Measurements from ENCODE around the gene CUEDC1.
A peak's percentile ranks its signal among the peaks of the same experiment; 100 is the strongest.
"Not testable (repeated sequence)": the region's sequence is repeated elsewhere in the genome, so short reads cannot be mapped to it uniquely, and the experiment has no call there.

CUEDC1 gene

GRCh38 chr17:57852092-57852954 lies 102.9 kb downstream of the CUEDC1 start:
- no peak for TF ChIP-seq CTCF (IDR thresholded peaks at IDR 0.05; ENCODE audit: insufficient read depth, low read length)
- H3K4me3 ChIP-seq (replicated peaks; ENCODE audit: insufficient read depth, low read length): no peak overlapping the region
- peak overlapping the region; percentile 85 for H3K27ac ChIP-seq (replicated peaks)
- no peaks in the 10 kb centered on the region for H3K27me3 ChIP-seq (ENCODE audit: insufficient read depth, poor library complexity, severe bottlenecking)
- peak; percentile 27 to 94 for DNase-seq (ENCODE audit: low read depth in 1 of 2, low spot score in 1 of 2)

- TF ChIP-seq CTCF (IDR thresholded peaks at IDR 0.05; ENCODE audit: insufficient read depth, low read length): no peak
- no peak; the same call in 1 of the 2 replicates for TF ChIP-seq SPI1 (IDR thresholded peaks at IDR 0.05; ENCODE audit: borderline replicate concordance, low read depth)
- peak; percentile 96 for TF ChIP-seq GABPA (IDR thresholded peaks at IDR 0.05; ENCODE audit: low read depth)
- TF ChIP-seq REST (IDR thresholded peaks at IDR 0.05; ENCODE audit: insufficient replicate concordance, low read depth): peak; percentile 8
- TF ChIP-seq POLR2AphosphoS5 (IDR thresholded peaks at IDR 0.05; ENCODE audit: low read depth): peak; percentile 74
- H3K27me3 ChIP-seq (ENCODE audit: insufficient read depth, poor library complexity, severe bottlenecking): no peaks in the 10 kb centered on the region
- H3K4me3 ChIP-seq (replicated peaks; ENCODE audit: insufficient read depth, low read length): peak within 1 kb of the TSS; percentile 87
- peak within 1 kb of the TSS; percentile 85 for H3K27ac ChIP-seq (replicated peaks)
- DNase-seq (ENCODE audit: low read depth in 1 of 2, low spot score in 1 of 2): peak; percentile 99
Observed at GRCh38 chr17:57849874-57850754, 105.1 kb downstream of the CUEDC1 start, which contains the start of gene MRPS23. MRPS23 (minus strand) TSS chr17:57850044; CDS start chr17:57850010, 34 bp downstream.

- TF ChIP-seq REST (IDR thresholded peaks at IDR 0.05; ENCODE audit: insufficient replicate concordance, low read depth) (no peak), GABPA (IDR thresholded peaks at IDR 0.05; ENCODE audit: low read depth) (no peak), CTCF (IDR thresholded peaks at IDR 0.05; ENCODE audit: insufficient read depth, low read length) (no peak), SPI1 (IDR thresholded peaks at IDR 0.05; ENCODE audit: borderline replicate concordance, low read depth) (no peak), POLR2AphosphoS5 (IDR thresholded peaks at IDR 0.05; ENCODE audit: low read depth) (no peak)
- Histone ChIP-seq H3K27ac (replicated peaks) (peak overlapping the region; percentile 85), H3K27me3 (ENCODE audit: insufficient read depth, poor library complexity, severe bottlenecking) (no peaks in the 10 kb centered on the region), H3K4me3 (replicated peaks; ENCODE audit: insufficient read depth, low read length) (peak overlapping the region; percentile 87)
- peak in 1 of 2 experiments; percentile 24 for DNase-seq (ENCODE audit: low read depth in 1 of 2, low spot score in 1 of 2)
Observed at GRCh38 chr17:57849163-57849873, 105.9 kb downstream of the CUEDC1 start.

GRCh38 chr17:57846056-57846945 lies 108.9 kb downstream of the CUEDC1 start:
- H3K27me3 ChIP-seq (ENCODE audit: insufficient read depth, poor library complexity, severe bottlenecking); H3K27ac ChIP-seq (replicated peaks); DNase-seq (ENCODE audit: low read depth in 1 of 2, low spot score in 1 of 2): not testable (repeated sequence)

More at GRCh38 chr17:57846056-57846945, 108.9 kb downstream of the CUEDC1 start:
- not testable (repeated sequence) for H3K4me3 ChIP-seq (replicated peaks; ENCODE audit: insufficient read depth, low read length)

Data from HL-60 (cell line).